BE2C (cell line): ENCODE data around the gene ZNF813.
"Not testable (repeated sequence)": the region's sequence is repeated elsewhere in the genome, so short reads cannot be mapped to it uniquely, and the experiment has no call there.

Source experiments
- DNase-seq: peaks from one replicate; pipeline ENCODE4 v3.0.0-alpha.2; 2020
- H3K27me3 ChIP-seq: fragments of 250-450 bp; sonication (Bioruptor Pico); 2 replicates; pipeline ENCODE4 v1.5.1; 2020; ENCODE audit warnings: mild to moderate bottlenecking
- H3K36me3 ChIP-seq: fragments of 250-450 bp; sonication (Bioruptor Pico); 2 replicates; pipeline ENCODE4 v1.5.1; 2020; ENCODE audit warnings: mild to moderate bottlenecking
- H3K4me1 ChIP-seq: fragments of 250-450 bp; sonication (Bioruptor Pico); 2 replicates; pipeline ENCODE4 v1.5.1; 2020
- H3K4me3 ChIP-seq: 2 replicates; pipeline ENCODE4 v1.5.1; 2011; ENCODE audit warnings: low read depth, low read length
- H3K9me3 ChIP-seq: fragments of 250-450 bp; sonication (Bioruptor Pico); 2 replicates; pipeline ENCODE4 v1.5.1; 2020
- TF ChIP-seq, protein P1 (sequence below): IDR thresholded peaks from 2 replicates; pipeline ENCODE4 v1.5.1; 2012; ENCODE audit warnings: mild to moderate bottlenecking, low read depth, low read length

The ZNF813 gene

DNA sequence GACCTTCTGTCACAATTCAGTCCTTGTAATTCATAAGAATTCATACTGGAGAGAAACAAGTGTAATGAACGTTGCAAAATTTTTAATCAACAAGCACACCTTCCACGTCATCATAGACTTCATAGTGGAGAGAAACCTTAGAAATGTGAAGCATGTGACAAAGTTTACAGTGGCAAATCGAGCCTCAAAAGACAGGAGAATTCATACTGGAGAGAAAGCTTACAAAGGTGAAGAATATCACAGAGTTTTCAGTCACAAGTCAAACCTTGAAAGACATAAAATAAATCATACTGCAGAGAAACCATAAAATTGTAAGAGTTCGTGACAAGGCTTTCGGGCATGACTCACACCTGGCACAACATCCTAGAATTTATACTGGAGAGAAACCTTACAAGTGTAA, 24.6 kb downstream of the ZNF813 start:
- Histone ChIP-seq H3K4me3 (no peak overlapping the region), H3K27me3 (no peaks in the 10 kb centered on the region), H3K36me3 (no peaks in the 10 kb centered on the region), H3K9me3 (no peaks in the 10 kb centered on the region), H3K4me1 (no peaks in the 10 kb centered on the region)
- no peak for DNase-seq
- TF ChIP-seq, protein P1, sequence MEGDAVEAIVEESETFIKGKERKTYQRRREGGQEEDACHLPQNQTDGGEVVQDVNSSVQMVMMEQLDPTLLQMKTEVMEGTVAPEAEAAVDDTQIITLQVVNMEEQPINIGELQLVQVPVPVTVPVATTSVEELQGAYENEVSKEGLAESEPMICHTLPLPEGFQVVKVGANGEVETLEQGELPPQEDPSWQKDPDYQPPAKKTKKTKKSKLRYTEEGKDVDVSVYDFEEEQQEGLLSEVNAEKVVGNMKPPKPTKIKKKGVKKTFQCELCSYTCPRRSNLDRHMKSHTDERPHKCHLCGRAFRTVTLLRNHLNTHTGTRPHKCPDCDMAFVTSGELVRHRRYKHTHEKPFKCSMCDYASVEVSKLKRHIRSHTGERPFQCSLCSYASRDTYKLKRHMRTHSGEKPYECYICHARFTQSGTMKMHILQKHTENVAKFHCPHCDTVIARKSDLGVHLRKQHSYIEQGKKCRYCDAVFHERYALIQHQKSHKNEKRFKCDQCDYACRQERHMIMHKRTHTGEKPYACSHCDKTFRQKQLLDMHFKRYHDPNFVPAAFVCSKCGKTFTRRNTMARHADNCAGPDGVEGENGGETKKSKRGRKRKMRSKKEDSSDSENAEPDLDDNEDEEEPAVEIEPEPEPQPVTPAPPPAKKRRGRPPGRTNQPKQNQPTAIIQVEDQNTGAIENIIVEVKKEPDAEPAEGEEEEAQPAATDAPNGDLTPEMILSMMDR, result no peak

DNA sequence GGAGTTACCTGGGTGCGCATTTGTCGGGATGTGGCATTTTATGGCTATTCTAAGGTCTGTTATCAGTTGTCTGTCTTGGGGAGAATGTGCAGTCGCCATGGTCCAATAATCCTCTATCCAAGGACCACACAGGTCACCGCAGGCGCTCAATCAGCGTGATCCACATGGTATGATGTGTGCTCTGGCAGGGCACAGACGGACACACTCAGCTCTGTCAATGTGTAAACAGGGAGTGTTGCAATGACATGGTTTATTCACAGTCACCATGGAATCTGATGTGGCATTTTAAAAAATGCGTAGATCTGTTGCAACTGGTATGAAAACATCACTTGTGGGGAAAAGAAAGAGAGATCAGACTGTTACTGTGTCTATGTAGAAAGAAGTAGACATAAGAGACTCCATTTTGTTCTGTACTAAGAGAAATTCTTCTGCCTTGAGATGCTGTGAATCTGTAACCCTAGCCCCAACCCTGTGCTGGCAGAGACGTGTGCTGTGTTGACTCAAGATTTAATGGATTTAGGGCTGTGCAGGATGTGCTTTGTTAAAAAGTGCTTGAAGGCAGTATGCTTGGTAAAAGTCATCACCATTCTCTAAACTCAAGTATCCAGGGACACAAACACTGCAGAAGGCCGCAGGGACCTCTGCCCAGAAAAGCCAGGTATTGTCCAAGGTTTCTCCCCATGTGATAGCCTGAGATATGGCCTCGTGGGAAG, 29.9 kb downstream of the ZNF813 start:
- H3K4me1 ChIP-seq, H3K27me3 ChIP-seq, DNase-seq, H3K36me3 ChIP-seq, H3K4me3 ChIP-seq, H3K9me3 ChIP-seq: not testable (repeated sequence)

DNA sequence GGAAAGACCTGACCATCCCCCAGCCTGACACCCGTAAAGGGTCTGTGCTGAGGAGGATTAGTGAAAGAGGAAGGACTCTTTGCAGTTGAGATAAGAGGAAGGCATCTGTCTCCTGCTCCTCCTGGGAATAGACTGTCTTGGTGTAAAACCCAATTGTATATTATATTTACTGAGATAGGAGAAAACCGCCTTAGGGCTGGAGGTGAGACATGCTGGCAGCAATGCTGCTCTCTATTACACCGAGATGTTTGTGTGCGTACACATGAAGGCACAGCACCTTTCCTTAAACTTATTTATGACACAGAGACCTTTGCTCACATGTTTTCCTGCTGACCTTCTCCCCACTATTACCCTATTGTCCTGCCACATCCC, 30.5 kb downstream of the ZNF813 start:
- H3K36me3 ChIP-seq, H3K27me3 ChIP-seq, H3K9me3 ChIP-seq, H3K4me1 ChIP-seq, H3K4me3 ChIP-seq, DNase-seq: not testable (repeated sequence)

DNA sequence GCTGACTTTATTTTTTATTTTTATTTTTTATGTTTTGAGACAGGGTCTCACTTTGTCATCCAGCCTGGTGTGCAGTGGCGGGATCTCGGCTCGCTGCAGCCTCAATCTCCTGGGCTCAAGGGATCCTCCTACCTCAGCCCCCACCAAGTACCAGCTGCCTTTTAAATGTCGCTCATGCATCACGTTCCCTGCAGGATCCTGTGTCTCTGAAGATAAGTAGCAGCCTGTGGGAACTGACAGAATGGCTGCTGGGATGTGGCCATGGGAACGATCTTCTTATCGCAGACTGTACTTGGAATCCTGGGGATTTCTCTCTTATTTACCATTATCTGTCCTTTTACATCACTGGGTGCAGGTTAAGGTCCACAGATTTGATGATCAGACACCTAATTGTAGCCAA, 35.6 kb downstream of the ZNF813 start:
- H3K36me3 ChIP-seq, H3K4me1 ChIP-seq, H3K27me3 ChIP-seq, DNase-seq, H3K4me3 ChIP-seq, H3K9me3 ChIP-seq: not testable (repeated sequence)

DNA sequence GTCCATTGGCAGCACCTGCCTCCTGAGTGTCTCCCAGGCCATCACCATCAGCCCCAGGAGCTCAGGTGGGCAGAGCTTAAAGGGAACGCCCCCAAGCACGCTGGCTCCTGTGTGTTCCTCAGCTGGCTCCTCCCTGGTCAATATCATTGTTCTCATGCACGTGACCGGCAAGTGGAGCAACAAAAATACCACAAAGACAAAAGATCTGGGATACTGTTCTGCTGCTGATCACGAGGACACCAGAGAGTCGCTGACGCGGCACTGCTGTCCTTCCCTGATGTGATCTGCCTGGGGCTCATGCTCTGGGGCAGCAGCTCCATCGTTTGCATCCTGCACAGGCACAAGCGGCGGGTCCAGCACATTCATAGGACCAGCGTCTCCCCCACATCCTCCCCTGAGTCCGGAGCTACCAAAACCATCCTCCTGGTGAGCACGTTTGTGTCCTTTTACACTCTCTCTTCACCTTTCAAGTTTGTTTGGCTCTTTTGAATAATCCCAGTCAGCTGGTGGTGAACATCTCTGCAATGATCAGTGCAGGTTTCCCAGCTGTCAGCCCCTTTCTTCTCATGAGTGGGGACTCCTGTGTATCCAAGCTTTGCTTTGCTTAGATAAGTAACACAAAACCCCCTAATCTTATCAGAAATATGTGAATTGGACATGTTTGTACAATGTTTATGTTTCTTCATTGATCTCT, 36.3 kb downstream of the ZNF813 start:
- not testable (repeated sequence) for H3K4me1 ChIP-seq, H3K36me3 ChIP-seq, H3K27me3 ChIP-seq, H3K9me3 ChIP-seq, H3K4me3 ChIP-seq, DNase-seq
- TF ChIP-seq, protein P1, result peak; percentile 36; the same call in 1 of the 2 replicates

DNA sequence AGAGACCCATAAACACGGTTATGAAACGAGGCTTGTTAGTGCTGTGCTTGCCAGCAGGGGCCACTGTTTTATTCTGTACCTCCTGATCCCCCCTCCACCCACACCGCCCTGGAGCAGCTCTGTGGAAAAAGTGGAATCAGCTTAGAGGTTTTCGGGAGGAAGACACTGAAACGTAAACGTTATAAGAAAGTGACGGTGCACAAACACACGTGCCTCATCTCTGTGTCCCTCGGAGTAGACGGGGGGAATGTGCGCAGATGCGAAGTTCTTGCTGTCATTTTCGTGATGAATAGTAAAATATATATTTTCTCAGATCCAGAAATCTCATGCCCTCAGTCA, 36.8 kb downstream of the ZNF813 start:
- not testable (repeated sequence) for H3K27me3 ChIP-seq, H3K36me3 ChIP-seq, H3K4me1 ChIP-seq, H3K9me3 ChIP-seq
- TF ChIP-seq, protein P1, result peak; percentile 1
- H3K4me3 ChIP-seq, result peak overlapping the region; percentile 39
- peak; percentile 46 for DNase-seq

DNA sequence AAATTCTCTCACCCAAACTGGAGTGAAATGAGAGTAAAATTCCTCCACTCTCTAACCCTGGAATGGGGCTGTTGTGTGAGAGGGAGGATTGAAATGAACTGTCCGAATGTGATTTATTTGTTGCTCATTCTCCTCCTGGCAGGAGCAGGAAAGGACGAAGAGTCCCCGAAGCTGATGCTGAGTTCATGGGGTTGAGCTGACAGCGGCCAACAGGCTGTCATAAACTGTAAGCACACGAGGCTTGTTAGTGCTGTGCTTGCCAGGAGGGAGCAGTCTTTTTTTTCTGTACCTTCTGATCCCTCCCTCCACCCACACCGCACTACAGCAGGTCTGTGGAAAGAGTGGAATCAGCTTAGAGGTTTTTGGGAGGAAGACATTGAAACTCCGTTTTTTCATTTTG, 37.4 kb downstream of the ZNF813 start:
- TF ChIP-seq, protein P1, result no peak
- Histone ChIP-seq H3K27me3 (0 out of 2 replicates have a peak, but pooled peaks cover 2% of the 10 kb centered on the region), H3K36me3 (no peaks in the 10 kb centered on the region), H3K4me3 (peak overlapping the region; percentile 39), H3K4me1 (no peaks in the 10 kb centered on the region), H3K9me3 (no peaks in the 10 kb centered on the region)
- no peak for DNase-seq
